ENCODE data around the gene OR2T34.
"Not testable (repeated sequence)": the region's sequence is repeated elsewhere in the genome, so short reads cannot be mapped to it uniquely, and the experiment has no call there.

The OR2T34 gene

DNA sequence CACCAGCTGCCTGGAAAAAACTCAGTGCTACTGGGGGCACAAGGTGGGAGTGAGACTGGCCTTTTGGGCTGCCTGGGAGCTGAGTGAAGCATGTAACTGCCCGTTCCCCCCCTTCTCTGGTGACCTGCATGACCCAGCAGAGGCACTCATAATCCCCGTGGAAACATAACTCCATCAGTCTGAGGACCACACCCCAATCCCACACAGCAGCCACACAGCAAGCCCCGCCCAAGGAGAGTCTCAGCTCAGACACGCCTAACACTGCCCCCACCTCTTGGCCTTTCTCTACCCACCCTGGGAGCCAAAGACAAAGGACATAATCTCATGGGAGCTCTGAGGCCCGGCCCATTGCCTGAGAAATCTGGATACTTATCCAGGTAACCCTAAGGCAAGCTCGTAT is 23.5 kb downstream of the OR2T34 start:
- DNase-seq = not testable (repeated sequence)

DNA sequence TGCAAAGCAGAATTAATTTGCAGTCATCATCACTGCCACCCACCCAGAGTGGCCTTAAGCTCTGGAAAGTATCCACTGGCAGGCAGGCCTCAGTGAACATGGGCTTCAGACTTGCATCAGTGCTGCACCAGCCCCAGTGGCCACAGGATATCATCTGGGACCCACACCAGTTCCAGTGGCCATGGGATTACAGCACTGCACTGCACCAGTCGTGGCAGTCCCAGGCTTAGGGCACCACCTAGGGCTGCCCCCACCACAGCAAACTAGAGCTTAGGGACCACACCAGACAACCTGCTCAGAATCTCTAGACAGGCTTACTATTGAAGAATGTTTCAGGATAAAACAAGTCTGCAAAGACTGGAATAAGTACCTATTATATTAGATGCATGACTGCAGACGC is 27.2 kb downstream of the OR2T34 start:
- not testable (repeated sequence) for DNase-seq

GRCh38 chr1:248537449-248537848 is 37.1 kb downstream of the OR2T34 start:
- DNase-seq = not testable (repeated sequence)
